ENCODE data around the gene ATXN1. TPM values are rescaled to one million over a fixed set of nuclear protein-coding genes. Genes with fewer than 3 reads are reported as not detected.
A peak's percentile ranks its signal among the peaks of the same experiment; 100 is the strongest.

Gene ATXN1
- total RNA-seq, 1 donor from 2014 or later = 27.2 TPM

DNA sequence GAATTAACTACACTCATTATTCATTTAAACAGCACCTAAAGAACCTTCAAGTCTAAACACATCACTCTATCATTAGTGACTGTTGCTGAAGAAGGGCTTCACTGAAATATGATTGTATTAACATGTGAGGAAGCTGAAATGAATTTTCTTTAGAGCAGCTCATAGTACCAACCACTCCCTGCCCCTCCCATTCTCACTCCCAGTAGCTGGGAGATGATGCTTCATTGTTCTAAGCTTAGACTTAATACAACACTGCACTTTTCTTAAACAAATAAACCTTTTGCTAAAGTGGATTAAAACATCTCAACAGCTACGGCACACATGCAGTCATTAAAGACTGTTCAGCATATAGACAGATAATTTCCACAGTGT is 63.1 kb downstream of the ATXN1 start:
- DNase-seq (ENCODE audit: low read depth) = no peak

GRCh38 chr6:16697437-16698161 is 63.7 kb downstream of the ATXN1 start:
- DNase-seq (ENCODE audit: low read depth) = no peak

DNA sequence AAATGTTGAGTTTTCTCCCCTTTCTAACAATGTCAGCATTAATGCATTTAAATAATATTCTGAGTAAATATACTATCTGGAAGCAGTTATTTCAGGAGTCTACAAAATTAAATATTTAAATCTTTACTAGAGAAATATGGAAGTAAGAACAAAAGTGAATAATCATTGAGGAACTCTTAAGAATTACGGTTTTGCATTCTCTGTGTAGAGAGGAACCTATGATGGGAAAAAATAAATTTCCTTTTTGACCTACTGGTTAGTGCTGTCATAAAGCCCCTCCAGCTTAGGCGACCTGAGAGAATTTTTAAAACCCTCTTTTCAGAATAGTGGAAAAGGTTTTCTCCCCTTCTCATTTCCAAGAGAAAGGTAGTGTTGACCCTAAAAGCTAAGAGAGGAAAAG is 64.8 kb downstream of the ATXN1 start:
- DNase-seq (ENCODE audit: low read depth) = no peak

DNA sequence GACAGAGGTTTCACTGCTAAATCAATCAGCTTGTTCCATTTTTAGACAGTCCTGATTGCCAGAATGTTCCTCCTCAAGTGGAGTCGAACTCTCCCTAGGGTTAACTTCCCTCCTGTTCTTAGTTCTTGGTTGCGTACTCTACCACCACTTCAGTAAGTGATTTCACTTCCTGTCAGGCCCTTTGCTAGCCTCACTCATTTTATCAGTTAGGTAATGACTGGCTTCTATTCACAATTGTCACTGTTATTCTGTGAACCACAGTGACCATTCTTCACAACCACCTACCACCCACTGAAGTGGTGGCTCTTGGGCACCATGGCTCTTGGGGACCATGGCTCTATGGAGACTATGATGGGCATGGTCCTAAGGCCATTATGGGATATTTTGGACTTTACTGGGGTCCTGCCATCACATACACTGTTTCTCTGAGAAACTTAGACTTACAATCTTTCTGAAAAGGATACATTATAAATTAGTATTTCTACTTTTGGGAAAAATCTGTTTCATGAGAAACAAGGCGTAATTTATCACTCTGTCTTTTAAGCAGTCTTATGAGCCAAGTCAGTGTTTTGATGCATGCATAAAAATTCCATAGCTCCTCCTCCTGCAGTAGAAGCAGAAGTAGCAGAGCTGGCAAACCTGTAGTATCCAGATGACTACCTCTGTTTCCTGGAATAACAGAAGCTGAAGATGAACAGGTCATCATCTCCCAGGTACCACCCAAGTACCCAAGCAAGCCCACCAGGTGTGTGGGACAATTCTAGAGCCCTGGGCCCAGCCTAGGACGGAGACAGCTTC is 66.3 kb downstream of the ATXN1 start:
- DNase-seq (ENCODE audit: low read depth) = no peak

- DNase-seq (ENCODE audit: low read depth) = no peak
Measured at GRCh38 chr6:16691324-16691723, 69.9 kb downstream of the ATXN1 start.

- peak; percentile 49 for DNase-seq (ENCODE audit: low read depth)
Measured at GRCh38 chr6:16690608-16691142, 70.6 kb downstream of the ATXN1 start.

- DNase-seq (ENCODE audit: low read depth) = peak; percentile 28
Measured at GRCh38 chr6:16689788-16690607, 71.3 kb downstream of the ATXN1 start.

DNA sequence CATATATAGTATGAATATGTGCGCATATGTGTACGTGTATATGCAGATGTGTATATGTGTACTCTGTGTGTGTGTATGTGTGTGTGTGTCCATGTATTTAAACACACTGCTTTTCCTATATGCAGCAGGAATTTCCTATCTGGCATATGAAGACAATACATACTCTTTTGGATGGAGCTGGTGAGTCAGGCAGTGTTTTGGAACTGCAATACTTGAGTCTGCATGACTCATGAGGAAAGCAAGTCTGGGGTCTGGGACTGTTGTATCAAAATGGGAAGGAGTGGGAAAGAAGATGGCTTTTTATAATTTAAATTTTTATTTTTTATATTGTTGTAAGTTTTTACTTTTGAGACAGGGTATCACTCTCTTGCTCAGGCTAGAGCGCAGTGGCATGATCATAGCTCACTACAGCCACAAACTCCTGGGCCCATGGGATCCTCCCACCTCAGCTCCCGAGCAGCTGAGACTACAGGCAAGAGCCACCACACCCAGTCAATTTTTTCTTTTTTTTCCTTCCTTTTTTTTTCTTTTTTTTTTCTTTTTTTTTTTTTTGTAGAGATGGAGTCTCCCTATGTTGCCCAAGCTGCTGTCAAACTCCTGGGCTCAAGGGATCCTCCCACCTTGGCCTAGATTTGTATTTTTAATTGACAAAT is 72.2 kb downstream of the ATXN1 start:
- DNase-seq (ENCODE audit: low read depth) = peak; percentile 57

DNA sequence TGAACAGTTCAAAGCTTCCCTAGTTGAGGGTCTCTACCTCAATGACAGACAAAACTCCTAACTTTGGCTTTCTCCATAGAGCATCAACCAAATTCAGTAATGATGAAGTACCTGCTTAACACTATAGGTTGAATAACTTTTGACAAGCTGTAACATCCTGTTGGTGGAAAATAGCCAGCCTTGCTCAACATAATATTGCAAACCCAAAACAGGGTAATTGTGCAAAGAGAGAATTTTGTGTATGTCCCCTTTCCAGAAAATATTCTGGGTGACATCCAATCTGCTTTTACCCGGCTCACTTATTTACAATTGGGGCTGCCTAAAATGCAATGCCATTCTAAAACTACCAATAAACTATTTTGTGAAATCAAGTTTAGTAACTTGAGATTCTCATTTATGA is 72.8 kb downstream of the ATXN1 start:
- no peak for DNase-seq (ENCODE audit: low read depth)

GRCh38 chr6:16687045-16687444 is 74.2 kb downstream of the ATXN1 start:
- DNase-seq (ENCODE audit: low read depth) = no peak

- DNase-seq (ENCODE audit: low read depth) = peak; percentile 94
Measured at GRCh38 chr6:16684896-16685554, 76.2 kb downstream of the ATXN1 start.

GRCh38 chr6:16684195-16684689 is 77.0 kb downstream of the ATXN1 start:
- peak; percentile 74 for DNase-seq (ENCODE audit: low read depth)

GRCh38 chr6:16683641-16684194 is 77.5 kb downstream of the ATXN1 start:
- peak; percentile 93 for DNase-seq (ENCODE audit: low read depth)

- peak; percentile 98 for DNase-seq (ENCODE audit: low read depth)
Measured at GRCh38 chr6:16681260-16681873, 79.9 kb downstream of the ATXN1 start.

- no peak for DNase-seq (ENCODE audit: low read depth)
Measured at GRCh38 chr6:16679050-16679449, 82.2 kb downstream of the ATXN1 start.

DNA sequence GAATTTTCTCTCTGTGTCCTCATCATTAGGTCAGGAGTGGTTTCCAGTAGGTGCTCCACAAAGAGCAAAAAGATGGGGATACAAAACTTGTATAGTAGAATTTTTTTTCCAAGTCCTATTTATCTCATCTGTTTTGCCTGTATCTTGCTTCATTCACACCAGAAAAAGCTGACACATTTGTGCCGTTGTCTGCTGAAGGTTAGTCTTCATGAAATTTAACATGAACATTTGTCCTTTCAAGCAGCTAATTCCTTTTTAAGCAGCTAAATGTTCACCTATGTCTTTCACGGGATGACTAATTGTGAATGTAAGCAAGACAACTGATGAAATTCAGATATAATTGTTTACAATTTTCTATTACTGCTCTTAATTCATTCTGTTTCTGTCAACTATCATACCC is 83.8 kb downstream of the ATXN1 start:
- DNase-seq (ENCODE audit: low read depth) = no peak

GRCh38 chr6:16676978-16677377 is 84.3 kb downstream of the ATXN1 start:
- peak; percentile 91 for DNase-seq (ENCODE audit: low read depth)

DNA sequence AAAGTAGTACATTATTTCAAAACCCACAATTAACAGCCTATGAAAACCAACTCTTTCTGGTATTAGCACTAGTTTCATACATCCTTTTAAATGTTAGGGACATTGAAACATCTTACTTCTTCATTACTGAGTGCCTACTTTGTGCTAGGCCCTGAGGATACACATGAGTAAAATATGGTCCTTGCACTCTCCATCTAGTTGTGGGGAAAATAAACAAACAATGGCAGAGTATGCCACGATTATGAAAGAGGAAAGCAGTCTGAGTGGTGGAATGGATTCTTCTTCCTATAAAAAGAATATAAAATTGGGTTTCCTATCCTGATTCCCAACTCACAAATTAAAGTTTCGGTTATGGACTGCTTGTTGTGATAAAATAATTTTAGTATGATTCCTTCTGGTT is 84.9 kb downstream of the ATXN1 start:
- DNase-seq (ENCODE audit: low read depth) = no peak

GRCh38 chr6:16674801-16675392 is 86.4 kb downstream of the ATXN1 start:
- peak; percentile 43 for DNase-seq (ENCODE audit: low read depth)
